IMR-90 (cell line): Measurements from ENCODE around the gene ABCB9. TPM values are rescaled to one million over a fixed set of nuclear protein-coding genes. Genes with fewer than 3 reads are reported as not detected.

Experiments used
- ATAC-seq: fragments of 200-7000 bp; cut with Tn5 transposase; 2 replicates; pipeline ENCODE4 v1.9.1; 2020; ENCODE audit warnings: low read depth, mild to moderate bottlenecking, moderate library complexity
- BruUV-seq: library from RNA; stranded (reverse); fragments of 400-500 nt; replicated peaks from 2 replicates; lab custom pipeline; 2021; lab: Mats Ljungman, UMichigan
- CTCF ChIA-PET: fragments of 300-600 bp; formaldehyde crosslinking; extraction: SDS; loops from one replicate; lab custom pipeline; 2021; ENCODE audit warnings: antibody characterized with exemption; lab: Yijun Ruan, JAX
- POLR2A ChIA-PET: fragments of 300-600 bp; sonication (Branson Sonifier 250); formaldehyde crosslinking; loops from one replicate; lab custom pipeline; 2022; ENCODE audit warnings: antibody characterized with exemption; ENCODE audit not compliant: unreplicated experiment; lab: Charles Lee
- DNase-seq: peaks from one replicate; pipeline ENCODE4 v3.0.0; 2013
- H2AFZ ChIP-seq: replicated peaks from 2 replicates; pipeline ENCODE3; 2013; ENCODE audit warnings: low read length, mild to moderate bottlenecking; ENCODE audit not compliant: poor library complexity
- H2AK5ac ChIP-seq: 2 replicates; pipeline ENCODE4 v1.6.1; 2013; ENCODE audit warnings: low read depth, low read length, inconsistent platforms
- H2AK9ac ChIP-seq: replicated peaks from 2 replicates; pipeline ENCODE3; 2013; ENCODE audit warnings: mild to moderate bottlenecking, low read depth, low read length, moderate library complexity; ENCODE audit not compliant: poor library complexity
- H2BK120ac ChIP-seq: 2 replicates; pipeline ENCODE4 v1.6.1; 2013; ENCODE audit warnings: low read depth, low read length, inconsistent platforms
- H2BK15ac ChIP-seq: 3 replicates; pipeline ENCODE4 v1.6.1; 2013; ENCODE audit warnings: low read depth, low read length, inconsistent platforms
- H2BK20ac ChIP-seq: 2 replicates; pipeline ENCODE4 v1.6.1; 2013; ENCODE audit warnings: low read depth, mild to moderate bottlenecking, inconsistent platforms, low read length, moderate library complexity
- H2BK5ac ChIP-seq: 2 replicates; pipeline ENCODE4 v1.6.1; 2013; ENCODE audit warnings: mild to moderate bottlenecking, low read depth, low read length, inconsistent platforms; ENCODE audit not compliant: poor library complexity, severe bottlenecking
- H3K14ac ChIP-seq: replicated peaks from 2 replicates; pipeline ENCODE4 v1.6.1; 2013; ENCODE audit warnings: low read depth, low read length, inconsistent platforms
- H3K18ac ChIP-seq: 2 replicates; pipeline ENCODE4 v1.6.1; 2013; ENCODE audit warnings: low read depth, low read length, control low read depth
- H3K23ac ChIP-seq: 2 replicates; pipeline ENCODE4 v1.6.1; 2013; ENCODE audit warnings: low read depth, low read length, inconsistent platforms
- H3K27ac ChIP-seq: 2 replicates; pipeline ENCODE4 v1.5.1; 2013; ENCODE audit warnings: mild to moderate bottlenecking, control low read depth, low read length; ENCODE audit not compliant: insufficient read depth
- H3K27me3 ChIP-seq: 2 replicates; pipeline ENCODE4 v1.6.1; 2013; ENCODE audit warnings: low read length; ENCODE audit not compliant: control insufficient read depth, insufficient read depth
- H3K36me3 ChIP-seq: 2 replicates; pipeline ENCODE4 v1.6.1; 2013; ENCODE audit warnings: low read length, mixed read lengths; ENCODE audit not compliant: control insufficient read depth, insufficient read depth
- H3K4ac ChIP-seq: 2 replicates; pipeline ENCODE4 v1.6.1; 2013; ENCODE audit warnings: low read depth, low read length, inconsistent platforms
- H3K4me1 ChIP-seq: 2 replicates; pipeline ENCODE4 v1.6.1; 2013; ENCODE audit warnings: low read length, mixed read lengths; ENCODE audit not compliant: control insufficient read depth, insufficient read depth
- H3K4me2 ChIP-seq: 2 replicates; pipeline ENCODE4 v1.6.1; 2013; ENCODE audit warnings: low read depth, mild to moderate bottlenecking, control low read depth, low read length, moderate library complexity
- H3K4me3 ChIP-seq: 2 replicates; pipeline ENCODE4 v1.5.1; 2013; ENCODE audit warnings: low read depth, mild to moderate bottlenecking, control low read depth, low read length, moderate library complexity; ENCODE audit not compliant: insufficient read depth
- H3K56ac ChIP-seq: 2 replicates; pipeline ENCODE4 v1.6.1; 2013; ENCODE audit warnings: low read length, inconsistent platforms; ENCODE audit not compliant: insufficient read depth; ENCODE audit errors: extremely low read depth
- H3K79me1 ChIP-seq, 2 experiments: 2 replicates each; pipeline ENCODE4 v1.6.1; 2013; ENCODE audit warnings: low read length in 2 of 2, inconsistent platforms in 1 of 2, low read depth in 1 of 2
- H3K9ac ChIP-seq: 2 replicates; pipeline ENCODE4 v1.6.1; 2013; ENCODE audit warnings: low read depth, low read length, control low read depth
- H3K9me1 ChIP-seq: 2 replicates; pipeline ENCODE4 v1.6.1; 2013; ENCODE audit warnings: low read length, inconsistent platforms; ENCODE audit not compliant: insufficient read depth
- H3K9me3 ChIP-seq: 2 replicates; pipeline ENCODE4 v1.6.1; 2013; ENCODE audit warnings: low read length; ENCODE audit not compliant: control insufficient read depth, insufficient read depth
- H4K20me1 ChIP-seq: 2 replicates; pipeline ENCODE4 v1.6.1; 2013; ENCODE audit warnings: low read length, inconsistent platforms; ENCODE audit not compliant: insufficient read depth
- H4K5ac ChIP-seq: 2 replicates; pipeline ENCODE4 v1.6.1; 2013; ENCODE audit warnings: mild to moderate bottlenecking, low read depth, low read length, control low read depth
- H4K8ac ChIP-seq, 2 experiments: 2 replicates each; pipeline ENCODE4 v1.6.1; 2013; ENCODE audit warnings: low read depth in 2 of 2, low read length in 2 of 2, control low read depth in 1 of 2, inconsistent platforms in 1 of 2
- H4K91ac ChIP-seq: 2 replicates; pipeline ENCODE4 v1.6.1; 2013; ENCODE audit warnings: low read depth, low read length, inconsistent platforms; ENCODE audit not compliant: insufficient read depth
- BHLHE40 ChIP-seq: fragments of 150-350 bp; IDR thresholded peaks from 2 replicates; pipeline ENCODE4 v1.6.1; 2016; ENCODE audit warnings: mild to moderate bottlenecking, low read depth, low read length
- CHD1 ChIP-seq: IDR thresholded peaks from 2 replicates; pipeline ENCODE4 v1.6.1; 2012; ENCODE audit warnings: low read depth, low read length, improper control_type of control experiment
- CTCF ChIP-seq: conservative IDR thresholded peaks from 2 replicates; pipeline ENCODE4 v1.5.1; 2012; ENCODE audit warnings: mild to moderate bottlenecking, low read depth, low read length, improper control_type of control experiment
- ELK1 ChIP-seq: fragments of 150-350 bp; IDR thresholded peaks from 2 replicates; pipeline ENCODE4 v1.6.1; 2016; ENCODE audit warnings: low read depth, mild to moderate bottlenecking, low read length, moderate library complexity, borderline replicate concordance
- FOS ChIP-seq: fragments of 150-350 bp; IDR thresholded peaks from 2 replicates; pipeline ENCODE4 v1.6.1; 2016; ENCODE audit warnings: low read depth, low read length
- MAFK ChIP-seq: IDR thresholded peaks from 2 replicates; pipeline ENCODE4 v1.6.1; 2012; ENCODE audit warnings: low read depth, low read length, improper control_type of control experiment
- MAZ ChIP-seq: IDR thresholded peaks from 2 replicates; pipeline ENCODE4 v1.6.1; 2012; ENCODE audit warnings: low read depth, mild to moderate bottlenecking, low read length, improper control_type of control experiment, moderate library complexity, borderline replicate concordance
- MXI1 ChIP-seq: IDR thresholded peaks from 2 replicates; pipeline ENCODE4 v1.6.1; 2012; ENCODE audit warnings: low read depth, mild to moderate bottlenecking, low read length, moderate library complexity, borderline replicate concordance
- NFE2L2 ChIP-seq: fragments of 150-350 bp; IDR thresholded peaks from 2 replicates; pipeline ENCODE4 v1.6.1; 2016; ENCODE audit warnings: low read depth, mild to moderate bottlenecking, low read length
- POLR2A ChIP-seq: IDR thresholded peaks from 2 replicates; pipeline ENCODE4 v1.6.1; 2012; ENCODE audit warnings: mild to moderate bottlenecking, low read depth, low read length
- RAD21 ChIP-seq: IDR thresholded peaks from 2 replicates; pipeline ENCODE4 v1.6.1; 2012; ENCODE audit warnings: low read length, improper control_type of control experiment
- RCOR1 ChIP-seq: IDR thresholded peaks from 2 replicates; pipeline ENCODE4 v1.6.1; 2012; ENCODE audit warnings: mild to moderate bottlenecking, low read length, improper control_type of control experiment; ENCODE audit not compliant: insufficient replicate concordance
- RFX5 ChIP-seq: IDR thresholded peaks from 2 replicates; pipeline ENCODE4 v1.8.0; 2012; ENCODE audit warnings: low read depth, mild to moderate bottlenecking, low read length, moderate library complexity
- SMC3 ChIP-seq: fragments of 150-350 bp; IDR thresholded peaks from 2 replicates; pipeline ENCODE4 v1.6.1; 2016; ENCODE audit warnings: low read depth, mild to moderate bottlenecking, antibody characterized with exemption, low read length, moderate library complexity
- USF2 ChIP-seq: fragments of 150-350 bp; IDR thresholded peaks from 2 replicates; pipeline ENCODE4 v1.6.1; 2017; ENCODE audit warnings: mild to moderate bottlenecking, antibody characterized with exemption, low read length, low read depth
- WGBS, 2 experiments: methylation state at CpG; one replicate each; pipeline versions ENCODE4 v1.1.5 to v1.1.7; 2013; ENCODE audit warnings: missing lambda C conversion rate in 2 of 2; ENCODE audit not compliant: insufficient read length in 1 of 2; ENCODE audit errors: extremely low coverage in 2 of 2; 5-methylcytosine and 5-hydroxymethylcytosine counted together
- dilution Hi-C: fragments of 300-500 bp; cut with HindIII; formaldehyde crosslinking; loops from one replicate; pipeline ENCODE4 v1.14.3; 2018; ENCODE audit warnings: low sequenced_read_pairs; ENCODE audit not compliant: unreplicated experiment
- in situ Hi-C: fragments of 300-500 bp; cut with MboI; formaldehyde crosslinking; loops from 3 replicates; pipeline ENCODE4 v1.14.3; 2019; ENCODE audit warnings: low sequenced_read_pairs, inconsistent platforms, mixed read lengths
- intact Hi-C: fragments of 100-400 bp; cut with micrococcal nuclease; formaldehyde crosslinking; loops from 2 replicates; pipeline ENCODE4 v1.10.0; 2022
- polyA plus RNA-seq, 3 experiments: library from polyadenylated mRNA; depleted of rRNA; stranded (reverse); fragments of >200 nt; gene quantifications; 2 replicates each; pipeline ENCODE4 v1.2.3, GENCODE V29; 2012; ENCODE audit warnings: low replicate concordance in 1 of 3
- total RNA-seq: library from RNA; depleted of rRNA; stranded (reverse); fragments of >200 nt; gene quantifications from 2 replicates; pipeline ENCODE4 v1.2.3, GENCODE V29; 2012

The ABCB9 gene
- total and polyA plus RNA-seq, 2 of the 4 experiments (the other 2 are of a cell fraction), result 5.6 to 8.3 TPM

- Histone ChIP-seq H4K5ac (no peak overlapping the region), H2AK9ac (no peak overlapping the region), H4K20me1 (no peaks in the 10 kb centered on the region), H4K8ac (no peak overlapping the region), H3K79me1 (no peaks in the 10 kb centered on the region), H2BK20ac (no peak overlapping the region), H2BK5ac (no peak overlapping the region), H3K4ac (no peak overlapping the region), H3K27ac (no peak overlapping the region), H3K9ac (no peak overlapping the region), H2AFZ (no peak overlapping the region), H3K14ac (no peak overlapping the region), H3K4me1 (no peaks in the 10 kb centered on the region), H3K23ac (no peak overlapping the region), H4K91ac (no peak overlapping the region), H3K18ac (no peak overlapping the region), H2BK15ac (no peak overlapping the region), H3K56ac (no peak overlapping the region), H3K9me1 (peaks cover 21% of the 10 kb centered on the region), H2AK5ac (no peak overlapping the region), H3K4me3 (no peak overlapping the region), H3K27me3 (no peaks in the 10 kb centered on the region), H3K9me3 (no peaks in the 10 kb centered on the region), H3K4me2 (no peak overlapping the region), H3K36me3 (no peaks in the 10 kb centered on the region), H2BK120ac (no peak overlapping the region)
- dilution Hi-C loops (no loop called here), in situ Hi-C loops (no loop called here), intact Hi-C loops (no loop called here)
- ChIA-PET CTCF (interaction anchor here (0.5 kb wide), 1 partner anchor 870 kb away, joined by 3 read pairs; no protein-coding TSS in a partner anchor), POLR2A (no interaction called here)
- ATAC-seq, result no peak
- TF ChIP-seq MXI1 (no peak), NFE2L2 (no peak), CTCF (no peak), MAZ (no peak), BHLHE40 (no peak), SMC3 (no peak), POLR2A (no peak), USF2 (no peak), FOS (no peak), MAFK (no peak), ELK1 (no peak), CHD1 (no peak), RAD21 (no peak), RCOR1 (no peak), RFX5 (no peak)
- WGBS, 2 experiments, result no CpG with 5 or more reads among the region's 4 CpGs
- BruUV-seq, result no TSS peak
- no peak for DNase-seq
Measured at GRCh38 chr12:122939125-122939524, 27.1 kb downstream of the ABCB9 start.
